Mucosa of stomach (tissue), 1 donor: ENCODE data around the gene SVOP.
"Not testable (repeated sequence)": the region's sequence is repeated elsewhere in the genome, so short reads cannot be mapped to it uniquely, and the experiment has no call there.

Source experiments
- H3K27me3 ChIP-seq: one replicate; pipeline ENCODE4 v1.7.0; 2013; ENCODE audit warnings: mild to moderate bottlenecking, low read length; ENCODE audit not compliant: control insufficient read depth, insufficient read depth
- H3K36me3 ChIP-seq: one replicate; pipeline ENCODE4 v1.7.0; 2013; ENCODE audit warnings: low read length; ENCODE audit not compliant: control insufficient read depth, insufficient read depth
- H3K4me1 ChIP-seq: one replicate; pipeline ENCODE4 v1.7.0; 2013; ENCODE audit warnings: mild to moderate bottlenecking, low read length; ENCODE audit not compliant: control insufficient read depth, insufficient read depth
- H3K4me3 ChIP-seq: one replicate; pipeline ENCODE4 v1.7.0; 2013; ENCODE audit warnings: low read length
- H3K9ac ChIP-seq: one replicate; pipeline ENCODE4 v1.7.0; 2013; ENCODE audit warnings: mild to moderate bottlenecking, low read length, moderate library complexity
- H3K9me3 ChIP-seq: one replicate; pipeline ENCODE4 v1.7.0; 2013; ENCODE audit warnings: mild to moderate bottlenecking, low read length, moderate library complexity; ENCODE audit not compliant: control insufficient read depth
- donor health status: Pancreatic carcinoma.

SVOP gene

DNA sequence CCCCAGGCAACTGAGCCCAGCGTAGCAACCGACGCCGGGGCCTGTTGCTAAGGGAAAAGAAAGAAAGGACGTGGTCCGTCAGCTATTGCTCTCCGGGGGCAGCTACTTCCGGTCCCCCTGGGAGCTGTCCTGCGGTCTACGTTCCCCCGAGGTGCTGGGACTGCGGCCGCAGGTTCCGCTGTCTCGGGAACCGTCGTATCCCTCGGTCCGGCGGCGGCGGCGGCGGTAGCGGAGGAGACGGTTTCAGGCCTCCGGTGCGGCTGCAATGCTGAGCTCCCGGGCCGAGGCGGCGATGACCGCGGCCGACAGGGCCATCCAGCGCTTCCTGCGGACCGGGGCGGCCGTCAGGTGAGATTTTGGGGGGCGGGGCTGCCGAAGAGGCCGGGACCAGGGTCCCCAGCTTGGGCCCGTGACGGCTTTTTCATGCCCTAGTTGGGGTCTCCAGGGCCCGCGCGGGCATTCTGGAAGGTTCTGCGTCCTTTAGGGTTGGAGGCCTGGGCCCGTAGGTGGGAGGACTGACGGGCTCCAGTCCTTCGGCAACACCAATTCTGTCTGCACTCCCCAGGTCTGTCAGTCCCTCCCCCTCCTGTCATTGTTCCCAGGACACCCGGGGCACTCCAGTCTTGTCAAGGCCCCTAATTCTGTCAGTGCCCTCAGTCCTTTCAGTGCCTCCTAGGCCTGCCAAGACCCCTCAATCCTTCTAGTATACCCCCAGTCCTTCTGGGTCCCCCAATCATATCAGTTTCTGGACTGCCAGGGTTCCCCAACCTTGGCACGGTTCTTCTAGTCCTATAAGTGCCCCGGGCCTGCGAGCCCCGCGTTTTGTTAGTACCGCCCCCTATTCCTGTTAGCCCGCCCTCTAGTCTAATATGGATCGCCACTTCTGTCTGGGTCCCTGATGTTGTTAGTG lies 31.8 kb upstream of the SVOP start, which contains the start of gene USP30:
Gene USP30, plus strand, starts transcription at position 163 of the 910 bp plus-strand sequence. Its CDS starts 103 bp downstream, at position 266.
- peaks cover 5% of the 10 kb centered on the region for H3K4me1 ChIP-seq
- peak within 1 kb of the TSS; percentile 96 for H3K9ac ChIP-seq
- H3K27me3 ChIP-seq, result no peaks in the 10 kb centered on the region
- H3K36me3 ChIP-seq, result no peaks in the 10 kb centered on the region
- no peaks in the 10 kb centered on the region for H3K9me3 ChIP-seq
- peak within 1 kb of the TSS; percentile 99 for H3K4me3 ChIP-seq

DNA sequence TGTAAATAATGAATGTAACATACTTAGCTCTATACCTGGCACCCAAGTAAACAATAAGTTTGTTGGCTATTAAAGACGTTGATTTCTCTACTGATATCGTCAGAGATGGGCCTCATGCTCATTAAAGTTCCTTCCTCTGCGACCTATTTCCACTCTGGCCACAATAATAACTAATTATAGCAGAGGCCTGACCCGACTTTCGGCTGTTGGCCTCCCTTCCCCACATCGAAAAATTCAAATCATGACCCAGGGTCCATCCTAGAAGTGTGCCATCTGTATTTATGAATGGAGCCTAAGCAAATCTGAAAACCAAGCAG lies 31.2 kb upstream of the SVOP start:
- Histone ChIP-seq H3K4me3 (peak overlapping the region; percentile 99), H3K9me3 (no peaks in the 10 kb centered on the region), H3K4me1 (peaks cover 5% of the 10 kb centered on the region), H3K27me3 (no peaks in the 10 kb centered on the region), H3K36me3 (no peaks in the 10 kb centered on the region), H3K9ac (peak overlapping the region; percentile 96)

DNA sequence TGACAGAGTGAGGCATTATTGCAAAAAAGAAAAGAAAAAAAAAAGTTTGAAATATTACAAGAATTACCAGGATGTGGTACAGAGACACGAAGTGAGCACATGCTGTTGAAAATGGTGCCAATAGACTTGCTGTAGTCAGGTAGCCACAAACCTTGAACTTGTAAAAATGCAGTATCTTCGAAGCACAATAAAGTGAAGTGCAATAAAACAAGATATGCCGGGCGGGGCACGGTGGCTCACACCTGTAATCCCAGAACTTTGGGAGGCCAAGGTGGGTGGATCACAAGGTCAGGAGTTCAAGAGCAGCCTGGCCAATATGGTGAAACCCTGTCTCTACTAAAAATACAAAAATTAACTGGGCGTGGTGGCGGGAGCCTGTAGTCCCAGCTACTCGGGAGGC lies 28.9 kb upstream of the SVOP start:
- not testable (repeated sequence) for H3K27me3 ChIP-seq, H3K9me3 ChIP-seq, H3K4me3 ChIP-seq, H3K4me1 ChIP-seq, H3K9ac ChIP-seq, H3K36me3 ChIP-seq

DNA sequence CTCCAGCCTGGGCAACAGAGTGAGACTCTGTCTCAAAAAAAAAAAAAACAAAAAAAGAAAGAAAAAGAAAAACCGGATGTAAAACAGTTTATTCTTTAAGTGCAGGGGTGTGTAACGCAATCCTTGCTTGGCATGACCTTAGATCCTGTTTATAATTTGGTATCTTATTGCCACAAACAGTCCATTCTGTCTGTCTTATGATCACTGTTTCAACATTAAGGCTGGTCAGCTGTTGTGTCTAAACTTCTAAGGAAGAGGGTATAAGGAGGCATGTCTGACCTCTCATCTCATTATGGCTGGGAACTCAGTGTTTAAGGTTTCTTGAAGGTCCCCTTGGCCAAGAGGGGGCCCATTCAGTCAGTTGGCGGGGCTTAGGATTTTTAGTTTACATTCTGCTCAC lies 27.8 kb upstream of the SVOP start:
- H3K27me3 ChIP-seq, H3K9me3 ChIP-seq, H3K9ac ChIP-seq, H3K36me3 ChIP-seq, H3K4me1 ChIP-seq, H3K4me3 ChIP-seq: not testable (repeated sequence)

DNA sequence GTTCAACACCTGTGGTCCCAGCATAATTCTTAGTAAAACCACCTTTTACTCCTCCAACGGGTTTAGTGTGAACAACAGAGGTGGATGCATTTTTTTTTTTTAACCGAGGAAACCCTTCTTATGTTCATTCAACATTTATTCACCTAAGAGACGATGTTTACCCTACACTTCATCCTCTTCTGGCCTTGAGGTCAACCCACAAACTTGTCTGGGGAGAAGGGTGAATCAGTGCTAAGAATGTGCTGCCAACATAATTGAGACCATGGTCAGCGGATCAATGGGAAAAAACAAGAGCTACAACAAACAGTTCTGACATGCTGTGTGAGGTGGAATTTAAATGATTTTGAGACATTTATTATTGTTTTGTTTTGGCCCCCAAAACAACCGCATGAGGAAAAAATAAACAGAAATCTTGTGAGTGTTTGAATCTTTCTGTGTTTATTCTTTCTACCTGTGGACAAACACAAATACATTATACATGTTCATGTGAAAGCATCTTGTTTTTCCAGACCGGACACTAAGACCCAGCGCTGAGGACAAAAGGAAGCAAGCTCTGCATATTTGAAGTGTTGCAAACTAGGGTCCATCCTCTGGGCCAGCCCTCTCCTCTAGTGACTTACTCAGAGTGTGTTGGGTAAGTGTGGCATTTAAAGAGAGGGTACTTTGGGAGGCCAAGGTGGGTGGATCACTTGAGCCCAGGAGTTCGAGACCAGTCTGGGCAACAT lies 26.4 kb upstream of the SVOP start:
- no peaks in the 10 kb centered on the region for H3K36me3 ChIP-seq
- H3K4me1 ChIP-seq, result peaks cover 5% of the 10 kb centered on the region
- no peak overlapping the region for H3K4me3 ChIP-seq
- no peak overlapping the region for H3K9ac ChIP-seq
- H3K9me3 ChIP-seq, result no peaks in the 10 kb centered on the region
- peaks cover 3% of the 10 kb centered on the region for H3K27me3 ChIP-seq

DNA sequence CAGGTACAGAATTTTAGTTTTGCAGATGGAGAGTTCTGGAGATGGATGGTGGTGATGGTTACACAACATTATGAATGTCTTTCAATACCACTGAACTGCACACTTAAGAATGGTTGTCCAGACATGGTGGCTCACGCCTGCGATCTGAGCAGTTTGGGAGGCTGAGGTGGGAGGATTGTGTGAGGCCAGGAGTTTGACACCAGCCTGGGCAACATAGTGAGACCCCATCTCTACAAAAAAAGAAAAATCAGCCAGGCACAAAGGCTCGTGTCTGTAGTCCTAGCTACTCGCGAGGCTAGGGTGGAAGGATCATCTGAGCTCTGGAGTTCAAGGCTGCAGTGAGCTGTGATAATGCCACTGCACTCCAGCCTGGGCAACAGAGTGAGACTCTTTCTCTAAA lies 23.4 kb upstream of the SVOP start:
- Histone ChIP-seq H3K27me3 (peaks cover 3% of the 10 kb centered on the region), H3K36me3 (no peaks in the 10 kb centered on the region), H3K9ac (no peak overlapping the region), H3K4me3 (no peak overlapping the region), H3K4me1 (no peaks in the 10 kb centered on the region), H3K9me3 (no peaks in the 10 kb centered on the region)

DNA sequence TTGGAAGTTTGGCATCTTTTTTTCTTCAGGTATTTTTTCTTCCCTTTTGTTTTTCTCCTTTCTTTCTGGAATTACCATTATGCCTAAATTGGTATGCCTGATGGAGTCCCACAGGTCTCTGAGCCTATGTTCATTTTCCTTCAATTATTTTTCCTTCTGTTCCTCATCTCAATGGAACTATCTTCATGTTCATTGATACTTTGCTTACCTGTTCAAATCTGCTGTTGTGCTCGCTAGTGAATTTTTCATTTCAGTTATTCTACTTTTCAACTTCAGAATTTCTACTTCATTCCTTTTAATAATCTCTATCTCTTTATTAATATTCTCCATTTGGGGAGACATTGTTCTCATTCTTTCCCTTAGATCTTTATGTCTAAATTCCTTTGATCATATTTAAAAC lies 16.1 kb upstream of the SVOP start:
- H3K4me1 ChIP-seq, result no peaks in the 10 kb centered on the region
- no peaks in the 10 kb centered on the region for H3K9me3 ChIP-seq
- no peaks in the 10 kb centered on the region for H3K27me3 ChIP-seq
- no peak overlapping the region for H3K9ac ChIP-seq
- no peaks in the 10 kb centered on the region for H3K36me3 ChIP-seq
- no peak overlapping the region for H3K4me3 ChIP-seq

DNA sequence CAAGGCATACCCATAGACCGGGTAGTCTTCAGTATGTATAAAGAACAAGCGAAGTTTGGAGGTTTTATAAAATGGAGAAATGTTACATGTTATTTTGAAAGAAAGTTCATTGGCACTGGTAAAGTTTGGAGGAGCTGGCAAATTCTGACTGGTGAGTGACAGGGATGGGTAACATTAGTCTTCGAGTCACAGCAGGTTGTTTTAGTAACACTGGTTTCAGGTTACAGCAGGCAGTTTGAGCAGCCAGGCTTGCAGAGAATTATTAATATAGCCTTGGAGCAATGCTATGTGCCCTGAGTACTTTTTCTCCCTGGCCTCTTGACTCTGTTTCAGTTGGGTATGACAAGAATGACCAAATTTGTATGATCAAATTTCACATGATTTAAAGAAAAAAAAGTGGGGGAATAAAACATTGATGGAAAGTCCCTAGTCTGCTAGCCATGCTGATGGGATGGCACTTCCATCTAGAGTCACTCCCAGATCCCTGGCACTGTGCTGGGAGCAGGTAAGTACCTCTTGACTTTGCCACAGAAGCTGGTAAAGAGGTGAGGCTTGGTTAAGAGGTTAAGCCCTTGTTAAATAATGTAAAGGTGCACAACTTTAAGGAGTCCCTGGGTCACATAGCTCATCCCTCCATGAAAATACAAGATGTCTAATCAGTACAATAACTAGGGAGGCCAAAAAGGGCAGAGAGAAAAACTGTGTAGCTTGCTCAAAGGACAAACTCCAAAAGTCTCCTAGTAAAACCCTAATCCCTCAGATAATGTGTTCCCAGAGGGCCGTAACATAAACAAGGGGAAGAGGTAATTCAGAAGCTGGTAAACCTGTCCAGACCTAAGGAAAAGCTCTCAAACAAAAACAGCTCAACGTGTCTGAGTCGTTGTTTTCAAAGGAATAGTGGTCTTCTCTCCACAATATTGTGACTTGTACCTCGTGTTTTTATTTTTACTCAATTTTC lies 12.7 kb upstream of the SVOP start:
- Histone ChIP-seq H3K27me3 (no peaks in the 10 kb centered on the region), H3K9ac (no peak overlapping the region), H3K4me3 (no peak overlapping the region), H3K36me3 (no peaks in the 10 kb centered on the region), H3K9me3 (no peaks in the 10 kb centered on the region), H3K4me1 (no peaks in the 10 kb centered on the region)

DNA sequence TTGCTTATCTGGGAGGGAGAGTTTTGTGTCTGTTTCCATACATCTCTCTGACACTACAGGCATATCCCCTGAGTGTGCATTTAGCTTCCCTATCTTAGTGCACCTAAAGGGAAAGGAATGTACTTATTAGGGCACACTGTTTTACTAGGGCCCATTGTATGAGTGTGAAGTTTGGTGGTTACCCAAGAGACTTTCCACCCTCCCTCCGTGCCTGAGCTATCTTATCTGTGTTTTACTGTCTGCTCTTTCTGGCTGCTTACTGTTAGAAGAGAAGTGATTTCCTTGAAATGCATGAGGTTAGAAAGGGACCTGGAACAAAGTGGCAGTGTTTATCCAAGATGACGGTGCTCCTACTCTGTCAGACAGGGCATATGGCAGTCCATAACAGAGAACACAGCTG lies 8.5 kb upstream of the SVOP start:
- H3K9me3 ChIP-seq, result no peaks in the 10 kb centered on the region
- H3K36me3 ChIP-seq, result no peaks in the 10 kb centered on the region
- H3K9ac ChIP-seq, result no peak overlapping the region
- no peak overlapping the region for H3K4me3 ChIP-seq
- no peaks in the 10 kb centered on the region for H3K4me1 ChIP-seq
- H3K27me3 ChIP-seq, result no peaks in the 10 kb centered on the region

DNA sequence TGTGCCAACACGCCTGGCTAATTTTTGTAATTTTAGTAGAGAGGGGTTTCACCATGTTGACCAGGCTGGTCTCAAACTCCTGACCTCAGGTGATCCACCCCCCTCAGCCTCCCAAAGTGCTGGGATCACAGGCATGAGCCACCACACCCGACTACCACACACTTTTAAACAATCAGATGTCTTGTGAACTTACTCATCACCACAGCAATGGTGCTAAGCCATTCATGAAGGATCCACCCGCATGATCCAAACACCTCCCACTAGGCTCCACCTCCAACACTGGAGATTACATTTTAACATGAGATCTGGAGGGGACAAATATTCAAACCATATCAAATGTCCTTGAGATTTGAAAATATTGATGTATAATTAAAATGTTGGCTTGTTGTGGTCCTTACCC lies 7.8 kb upstream of the SVOP start:
- not testable (repeated sequence) for H3K9ac ChIP-seq, H3K9me3 ChIP-seq, H3K4me3 ChIP-seq, H3K27me3 ChIP-seq, H3K4me1 ChIP-seq, H3K36me3 ChIP-seq

DNA sequence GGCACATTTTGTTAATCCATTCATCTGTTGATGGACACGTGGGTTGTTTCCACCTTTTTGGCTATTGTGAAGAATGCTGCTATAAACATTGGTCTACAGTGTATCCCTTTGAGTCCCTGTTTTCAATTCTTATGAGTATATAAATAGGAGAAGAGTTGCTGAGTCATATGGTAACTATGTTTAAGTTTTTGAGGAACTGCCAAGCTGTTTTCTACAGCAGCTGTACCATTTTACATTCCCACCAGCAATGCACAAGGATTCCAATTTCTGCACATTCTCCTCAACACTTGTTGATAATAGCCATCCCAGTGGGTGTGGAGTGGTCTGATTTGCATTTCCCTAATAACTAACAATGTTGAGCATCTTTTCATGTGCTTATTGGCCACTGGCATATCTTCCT lies 6.9 kb upstream of the SVOP start:
- H3K9me3 ChIP-seq, result no peaks in the 10 kb centered on the region
- H3K36me3 ChIP-seq, result no peaks in the 10 kb centered on the region
- no peak overlapping the region for H3K9ac ChIP-seq
- H3K4me3 ChIP-seq, result no peak overlapping the region
- H3K4me1 ChIP-seq, result no peaks in the 10 kb centered on the region
- H3K27me3 ChIP-seq, result no peaks in the 10 kb centered on the region
